OCI-LY7 (cell line): Measurements from ENCODE around the gene LY6G6D.

ENCODE experiments used
- CTCF ChIP-seq: fragments of 200-600 bp; sonication (generic); conservative IDR thresholded peaks from 2 replicates; pipeline ENCODE4 v1.5.1; 2014; ENCODE audit warnings: mild to moderate bottlenecking, antibody characterized with exemption, low read length, moderate library complexity, mixed read lengths
- EZH2phosphoT487 ChIP-seq: fragments of 200-600 bp; sonication (generic); IDR thresholded peaks from 2 replicates; pipeline ENCODE4 v1.6.1; 2018; ENCODE audit warnings: low read depth, borderline replicate concordance, mild to moderate bottlenecking, mixed run types, antibody characterized with exemption, low read length, moderate library complexity, mixed read lengths

- TF ChIP-seq CTCF (no peak), EZH2phosphoT487 (no peak)
Measured at GRCh38 chr6:31723245-31723979, 8.3 kb downstream of the LY6G6D start, which contains the start of gene MPIG6B.
